ENCODE results near the gene CMIP.

The CMIP gene

GRCh38 chr16:81610936-81611335 lies 166.3 kb downstream of the CMIP start:
- no peak for DNase-seq

GRCh38 chr16:81611721-81612120 lies 167.1 kb downstream of the CMIP start:
- no peak for DNase-seq

GRCh38 chr16:81612351-81613163 lies 167.9 kb downstream of the CMIP start:
- no peak for DNase-seq

- DNase-seq = no peak
These were observed 169.6 kb downstream of the CMIP start for GRCh38 chr16:81614171-81614570.

GRCh38 chr16:81614654-81615359 lies 170.2 kb downstream of the CMIP start:
- DNase-seq = no peak

GRCh38 chr16:81615411-81615810 lies 170.8 kb downstream of the CMIP start:
- no peak for DNase-seq

- DNase-seq = no peak
These were observed 171.2 kb downstream of the CMIP start for GRCh38 chr16:81615833-81616232.

GRCh38 chr16:81616321-81617020 lies 171.9 kb downstream of the CMIP start:
- DNase-seq = peak; percentile 62

- DNase-seq = no peak
These were observed 172.4 kb downstream of the CMIP start for GRCh38 chr16:81617021-81617346.

- DNase-seq = no peak
These were observed 173.6 kb downstream of the CMIP start for GRCh38 chr16:81618187-81618586.

GRCh38 chr16:81618661-81619060 lies 174.1 kb downstream of the CMIP start:
- no peak for DNase-seq

- no peak for DNase-seq
These were observed 175.4 kb downstream of the CMIP start for GRCh38 chr16:81620029-81620428.

GRCh38 chr16:81620796-81621195 lies 176.2 kb downstream of the CMIP start:
- DNase-seq = no peak

GRCh38 chr16:81621496-81621895 lies 176.9 kb downstream of the CMIP start:
- no peak for DNase-seq

- DNase-seq = peak; percentile 49
These were observed 178.9 kb downstream of the CMIP start for GRCh38 chr16:81623365-81624102.

- DNase-seq = no peak
These were observed 179.8 kb downstream of the CMIP start for GRCh38 chr16:81624403-81624759.

GRCh38 chr16:81624760-81625543 lies 180.3 kb downstream of the CMIP start:
- DNase-seq = no peak

GRCh38 chr16:81625544-81626153 lies 181.0 kb downstream of the CMIP start:
- DNase-seq = no peak

- DNase-seq = no peak
These were observed 181.6 kb downstream of the CMIP start for GRCh38 chr16:81626181-81626674.

GRCh38 chr16:81627024-81627423 lies 182.4 kb downstream of the CMIP start:
- no peak for DNase-seq

GRCh38 chr16:81627729-81628244 lies 183.2 kb downstream of the CMIP start:
- DNase-seq = no peak
